MM.1S (cell line): ENCODE results near the gene POLD2.

ENCODE experiments used
- DNase-seq: peaks from one replicate; pipeline ENCODE4 v3.0.0-alpha.2; 2015
- H2AFZ ChIP-seq: fragments of 300-600 bp; sonication (generic); 2 replicates; pipeline ENCODE4 v1.6.0; 2016; ENCODE audit warnings: antibody characterized with exemption, low read length
- H3F3A ChIP-seq: fragments of 300-600 bp; sonication (generic); 2 replicates; pipeline ENCODE4 v1.6.1; 2016; ENCODE audit warnings: mild to moderate bottlenecking, antibody characterized with exemption, low read length, moderate library complexity, mixed read lengths; ENCODE audit not compliant: insufficient read depth
- H3K27ac ChIP-seq: fragments of 300-600 bp; sonication (generic); 2 replicates; pipeline ENCODE4 v1.5.1; 2016; ENCODE audit warnings: mild to moderate bottlenecking, low read length
- H3K27me3 ChIP-seq: fragments of 300-600 bp; sonication (generic); replicated peaks from 2 replicates; pipeline ENCODE4 v1.6.0; 2016; ENCODE audit warnings: low read length; ENCODE audit not compliant: insufficient read depth
- H3K36me3 ChIP-seq: fragments of 300-600 bp; sonication (generic); replicated peaks from 2 replicates; pipeline ENCODE4 v1.6.1; 2016; ENCODE audit warnings: mild to moderate bottlenecking, low read length, mixed read lengths; ENCODE audit not compliant: insufficient read depth
- H3K4me1 ChIP-seq: fragments of 300-600 bp; sonication (generic); 2 replicates; pipeline ENCODE4 v1.6.1; 2016; ENCODE audit warnings: low read length, mixed read lengths
- H3K4me2 ChIP-seq: fragments of 300-600 bp; sonication (generic); 2 replicates; pipeline ENCODE4 v1.6.0; 2016; ENCODE audit warnings: low read depth, low read length
- H3K4me3 ChIP-seq: fragments of 300-600 bp; sonication (generic); 2 replicates; pipeline ENCODE4 v1.5.1; 2016; ENCODE audit warnings: low read length, mixed read lengths
- H3K79me2 ChIP-seq: fragments of 300-600 bp; sonication (generic); 2 replicates; pipeline ENCODE4 v1.6.1; 2016; ENCODE audit warnings: mixed run types, low read length, mixed read lengths
- H3K9ac ChIP-seq: fragments of 300-600 bp; sonication (generic); 2 replicates; pipeline ENCODE4 v1.6.1; 2016; ENCODE audit warnings: low read length, mixed read lengths
- H3K9me2 ChIP-seq: fragments of 300-600 bp; sonication (generic); replicated peaks from 2 replicates; pipeline ENCODE4 v1.6.1; 2016; ENCODE audit warnings: mild to moderate bottlenecking, low read length, mixed read lengths; ENCODE audit not compliant: insufficient read depth
- H3K9me3 ChIP-seq: fragments of 300-600 bp; sonication (generic); replicated peaks from 2 replicates; pipeline ENCODE4 v1.6.1; 2016; ENCODE audit warnings: mild to moderate bottlenecking, low read length, mixed read lengths; ENCODE audit not compliant: insufficient read depth
- H4K20me1 ChIP-seq: fragments of 300-600 bp; sonication (generic); 2 replicates; pipeline ENCODE4 v1.6.1; 2016; ENCODE audit warnings: mild to moderate bottlenecking, low read length, moderate library complexity, mixed read lengths; ENCODE audit not compliant: insufficient read depth
- EZH2 ChIP-seq: fragments of 300-600 bp; sonication (generic); optimal IDR thresholded peaks from 2 replicates; pipeline ENCODE3; 2017; ENCODE audit warnings: low read depth, mild to moderate bottlenecking, antibody characterized with exemption, low read length, mixed read lengths
- EZH2phosphoT487 ChIP-seq: fragments of 300-600 bp; sonication (generic); IDR thresholded peaks from 2 replicates; pipeline ENCODE4 v1.6.1; 2018; ENCODE audit warnings: antibody characterized with exemption, low read length
- TF ChIP-seq, protein P1 (sequence below): fragments of 300-600 bp; sonication (generic); IDR thresholded peaks from 2 replicates; pipeline ENCODE4 v1.5.1; 2016; ENCODE audit warnings: antibody characterized with exemption, low read length, mixed read lengths

POLD2 gene

DNA sequence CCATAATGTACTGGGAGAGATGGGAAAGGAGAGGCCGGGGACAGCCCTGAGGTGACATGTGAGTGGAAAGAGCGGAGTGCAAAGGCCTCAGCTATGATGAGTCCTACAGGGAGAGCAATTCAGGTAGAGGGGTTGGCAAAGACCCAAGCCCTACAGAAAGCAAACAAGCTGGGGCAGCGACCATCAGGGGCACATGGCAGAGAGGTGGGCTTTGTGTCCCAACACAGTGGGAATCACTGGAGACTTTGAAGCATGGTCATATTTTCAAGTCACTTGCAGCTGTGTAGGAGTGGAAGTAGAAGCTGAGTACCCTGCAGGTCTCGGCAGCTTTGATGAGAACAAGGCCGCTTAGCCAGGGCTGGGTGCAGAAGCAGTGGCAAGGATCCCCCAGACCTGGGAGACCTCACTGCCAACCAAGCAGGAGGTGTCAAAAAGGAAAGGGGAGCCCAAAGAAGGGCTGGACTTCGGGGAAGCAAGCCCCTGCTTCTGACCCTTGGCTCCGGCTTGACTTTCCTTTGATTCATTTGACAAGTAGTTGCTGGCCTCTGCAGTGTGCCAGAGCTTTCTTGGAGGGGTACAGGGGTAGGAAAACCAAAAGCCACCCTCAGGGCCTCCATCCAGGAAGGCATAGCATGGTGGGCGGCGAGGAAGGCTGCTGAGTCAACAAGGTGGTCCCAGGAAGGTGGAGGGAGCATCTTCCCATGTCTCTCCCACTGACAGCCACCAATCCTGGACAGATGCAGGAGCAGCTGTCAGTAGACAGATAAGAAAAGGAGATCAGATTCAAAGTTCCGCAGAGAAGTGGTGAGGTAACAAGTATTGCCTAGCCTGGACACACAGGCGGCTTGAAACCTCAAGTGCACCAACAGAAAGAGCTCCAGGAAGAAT lies 56.0 kb downstream of the POLD2 start:
- Histone ChIP-seq H3K4me2 (no peak overlapping the region), H3K4me3 (no peak overlapping the region), H3K79me2 (no peaks in the 10 kb centered on the region), H3K27me3 (no peaks in the 10 kb centered on the region), H3K9me3 (no peaks in the 10 kb centered on the region), H2AFZ (no peak overlapping the region), H3K4me1 (0 out of 2 replicates have a peak, but pooled peaks cover 3% of the 10 kb centered on the region), H3F3A (peaks cover 8% of the 10 kb centered on the region; the same call in 1 of the 2 replicates), H3K9me2 (no peaks in the 10 kb centered on the region), H3K9ac (no peak overlapping the region), H3K27ac (no peak overlapping the region), H4K20me1 (no peaks in the 10 kb centered on the region), H3K36me3 (no peaks in the 10 kb centered on the region)
- TF ChIP-seq EZH2phosphoT487 (no peak), EZH2 (no peak)
- TF ChIP-seq, protein P1, sequence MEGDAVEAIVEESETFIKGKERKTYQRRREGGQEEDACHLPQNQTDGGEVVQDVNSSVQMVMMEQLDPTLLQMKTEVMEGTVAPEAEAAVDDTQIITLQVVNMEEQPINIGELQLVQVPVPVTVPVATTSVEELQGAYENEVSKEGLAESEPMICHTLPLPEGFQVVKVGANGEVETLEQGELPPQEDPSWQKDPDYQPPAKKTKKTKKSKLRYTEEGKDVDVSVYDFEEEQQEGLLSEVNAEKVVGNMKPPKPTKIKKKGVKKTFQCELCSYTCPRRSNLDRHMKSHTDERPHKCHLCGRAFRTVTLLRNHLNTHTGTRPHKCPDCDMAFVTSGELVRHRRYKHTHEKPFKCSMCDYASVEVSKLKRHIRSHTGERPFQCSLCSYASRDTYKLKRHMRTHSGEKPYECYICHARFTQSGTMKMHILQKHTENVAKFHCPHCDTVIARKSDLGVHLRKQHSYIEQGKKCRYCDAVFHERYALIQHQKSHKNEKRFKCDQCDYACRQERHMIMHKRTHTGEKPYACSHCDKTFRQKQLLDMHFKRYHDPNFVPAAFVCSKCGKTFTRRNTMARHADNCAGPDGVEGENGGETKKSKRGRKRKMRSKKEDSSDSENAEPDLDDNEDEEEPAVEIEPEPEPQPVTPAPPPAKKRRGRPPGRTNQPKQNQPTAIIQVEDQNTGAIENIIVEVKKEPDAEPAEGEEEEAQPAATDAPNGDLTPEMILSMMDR = no peak
- no peak for DNase-seq

DNA sequence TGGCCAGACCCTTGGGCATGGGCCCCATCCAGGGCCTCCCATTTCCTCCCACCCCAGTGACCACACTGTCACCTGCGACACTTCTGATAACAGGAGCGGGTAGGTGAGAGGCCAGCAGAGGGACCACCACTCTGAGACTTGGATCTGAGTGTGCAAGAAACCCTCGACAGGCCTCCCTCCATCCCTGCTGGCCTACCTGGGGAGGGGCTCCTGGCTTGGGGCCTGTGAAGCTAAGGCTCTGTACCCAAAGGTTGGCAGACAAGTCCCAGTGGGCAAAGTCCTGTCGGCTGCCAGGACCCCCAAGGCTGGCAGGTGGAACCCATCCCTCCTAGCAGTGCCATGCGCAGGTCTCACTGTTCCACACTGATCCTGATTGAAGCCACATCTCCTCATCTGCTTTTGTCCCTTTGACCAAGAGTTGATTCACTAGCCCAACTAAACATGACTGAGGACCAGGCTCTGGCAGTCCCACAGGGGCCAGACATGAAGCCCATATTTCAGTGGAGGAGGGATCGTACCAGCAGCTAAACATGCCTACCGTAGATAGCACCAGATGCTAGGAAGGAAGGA lies 56.8 kb downstream of the POLD2 start:
- no peak for TF ChIP-seq EZH2
- TF ChIP-seq, protein P1 = no peak
- TF ChIP-seq EZH2phosphoT487 = no peak
- no peak overlapping the region for H3K4me2 ChIP-seq
- 0 out of 2 replicates have a peak, but pooled peaks cover 3% of the 10 kb centered on the region for H3K4me1 ChIP-seq
- H3F3A ChIP-seq = peaks cover 8% of the 10 kb centered on the region; the same call in 1 of the 2 replicates
- H3K79me2 ChIP-seq = no peaks in the 10 kb centered on the region
- no peaks in the 10 kb centered on the region for H3K27me3 ChIP-seq
- H3K9me2 ChIP-seq = no peaks in the 10 kb centered on the region
- H3K36me3 ChIP-seq = no peaks in the 10 kb centered on the region
- no peak for DNase-seq
- no peaks in the 10 kb centered on the region for H4K20me1 ChIP-seq
- H2AFZ ChIP-seq = no peak overlapping the region
- H3K9me3 ChIP-seq = no peaks in the 10 kb centered on the region
- H3K27ac ChIP-seq = no peak overlapping the region
- H3K4me3 ChIP-seq = no peak overlapping the region
- no peak overlapping the region for H3K9ac ChIP-seq

DNA sequence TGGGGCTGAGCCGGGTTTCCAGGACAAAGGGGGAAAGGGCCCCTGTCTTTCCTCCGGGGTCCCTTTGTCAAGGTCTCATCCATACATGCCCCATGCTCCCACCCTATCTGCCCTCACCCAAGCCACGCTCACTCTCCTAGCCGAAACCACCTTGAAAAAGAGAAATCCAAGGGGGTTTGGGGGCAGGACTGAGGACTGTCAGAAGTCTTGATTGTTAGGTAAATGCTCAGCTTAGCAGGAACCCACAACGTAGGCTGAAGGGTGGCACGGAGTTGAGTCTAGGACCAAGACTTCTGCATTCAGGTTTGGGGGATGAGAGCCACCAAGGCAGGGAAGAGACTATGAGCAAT lies 57.3 kb downstream of the POLD2 start:
- Histone ChIP-seq H3K9me3 (no peaks in the 10 kb centered on the region), H2AFZ (no peak overlapping the region), H3K79me2 (no peaks in the 10 kb centered on the region), H3K36me3 (no peaks in the 10 kb centered on the region), H3F3A (peaks cover 3% of the 10 kb centered on the region; the same call in 1 of the 2 replicates), H3K4me2 (no peak overlapping the region), H3K4me3 (no peak overlapping the region), H4K20me1 (no peaks in the 10 kb centered on the region), H3K9ac (no peak overlapping the region), H3K27me3 (no peaks in the 10 kb centered on the region), H3K9me2 (no peaks in the 10 kb centered on the region), H3K27ac (no peak overlapping the region), H3K4me1 (0 out of 2 replicates have a peak, but pooled peaks cover 3% of the 10 kb centered on the region)
- TF ChIP-seq EZH2phosphoT487 (no peak), EZH2 (no peak)
- TF ChIP-seq, protein P1 = no peak
- no peak for DNase-seq
